ENCODE measurements around the gene FOXM1.

- TF ChIP-seq POLR2AphosphoS5 (IDR thresholded peaks at IDR 0.05; ENCODE audit: borderline replicate concordance, low read depth, low read length) (no peak), EZH2 (IDR thresholded peaks at IDR 0.05) (no peak)
Observed at GRCh38 chr12:2853626-2854025, 23.3 kb downstream of the FOXM1 start.

Data from SK-N-MC (cell line).